Measurements from ENCODE around the gene FNDC11. TPM values are rescaled to one million over a fixed set of nuclear protein-coding genes. Genes with fewer than 3 reads are reported as not detected.

Gene FNDC11
- polyA plus RNA-seq, 2 of the 4 experiments (the other 2 are of a cell fraction) = 0.14 to 0.18 TPM

DNA sequence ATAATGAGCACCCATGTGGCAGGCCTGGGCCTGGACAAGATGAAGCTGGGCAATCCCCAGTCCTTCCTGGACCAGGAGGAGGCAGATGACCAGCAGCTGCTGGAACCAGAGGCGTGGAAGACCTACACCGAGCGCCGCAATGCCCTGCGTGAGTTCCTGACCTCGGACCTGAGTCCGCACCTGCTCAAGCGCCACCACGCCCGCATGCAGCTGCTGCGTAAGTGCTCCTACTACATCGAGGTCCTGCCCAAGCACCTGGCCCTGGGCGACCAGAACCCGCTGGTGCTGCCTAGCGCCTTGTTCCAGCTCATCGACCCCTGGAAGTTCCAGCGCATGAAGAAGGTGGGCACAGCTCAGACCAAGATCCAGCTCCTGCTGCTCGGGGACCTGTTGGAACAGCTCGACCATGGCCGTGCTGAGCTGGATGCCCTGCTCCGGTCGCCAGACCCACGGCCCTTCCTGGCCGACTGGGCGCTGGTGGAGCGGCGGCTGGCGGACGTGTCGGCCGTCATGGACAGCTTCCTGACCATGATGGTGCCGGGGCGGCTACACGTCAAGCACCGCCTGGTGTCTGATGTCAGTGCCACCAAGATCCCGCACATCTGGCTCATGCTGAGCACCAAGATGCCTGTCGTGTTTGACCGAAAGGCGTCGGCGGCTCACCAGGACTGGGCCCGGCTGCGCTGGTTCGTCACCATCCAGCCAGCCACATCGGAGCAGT, 1.9 kb downstream of the FNDC11 start:
- DNase-seq (ENCODE audit: low read depth in 1 of 2, low spot score in 1 of 2) = no peak
- Histone ChIP-seq H3K9me3 (no peaks in the 10 kb centered on the region), H3K4me3 (no peak overlapping the region), H3K4me2 (no peak overlapping the region), H3K4me1 (peaks cover 4% of the 10 kb centered on the region; the same call in 1 of the 3 replicates), H3K27ac (no peak overlapping the region)
- WGBS (ENCODE audit: missing lambda C conversion rate) = 100% methylated on average over 15 of the region's 45 CpGs
- no peak for FAIRE-seq
- ATAC-seq = no peak
- POLR2A ChIA-PET = interaction anchor here (0.6 kb wide), 1 partner anchor 56 kb away, joined by 4 read pairs; no protein-coding TSS in a partner anchor
- TF ChIP-seq, protein P1, sequence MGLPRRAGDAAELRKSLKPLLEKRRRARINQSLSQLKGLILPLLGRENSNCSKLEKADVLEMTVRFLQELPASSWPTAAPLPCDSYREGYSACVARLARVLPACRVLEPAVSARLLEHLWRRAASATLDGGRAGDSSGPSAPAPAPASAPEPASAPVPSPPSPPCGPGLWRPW (IDR thresholded peaks at IDR 0.05) = no peak
- TF ChIP-seq RFX5 (IDR thresholded peaks at IDR 0.05) (no peak), NPAS2 (CRISPR knock-in tag; IDR thresholded peaks at IDR 0.05; ENCODE audit: borderline replicate concordance) (no peak), NFE2L2 (conservative IDR thresholded peaks at IDR 0.05; ENCODE audit: low read length) (no peak), SMC3 (IDR thresholded peaks at IDR 0.05) (no peak), FOSL2 (IDR thresholded peaks at IDR 0.05) (no peak), FOSL2 (CRISPR knock-in tag; IDR thresholded peaks at IDR 0.05) (no peak)
- CTCF ChIA-PET = interaction anchor here (9.1 kb wide), 1 partner anchor 17 kb away, joined by 93 read pairs; the partner anchor contains the start of gene PTK6

DNA sequence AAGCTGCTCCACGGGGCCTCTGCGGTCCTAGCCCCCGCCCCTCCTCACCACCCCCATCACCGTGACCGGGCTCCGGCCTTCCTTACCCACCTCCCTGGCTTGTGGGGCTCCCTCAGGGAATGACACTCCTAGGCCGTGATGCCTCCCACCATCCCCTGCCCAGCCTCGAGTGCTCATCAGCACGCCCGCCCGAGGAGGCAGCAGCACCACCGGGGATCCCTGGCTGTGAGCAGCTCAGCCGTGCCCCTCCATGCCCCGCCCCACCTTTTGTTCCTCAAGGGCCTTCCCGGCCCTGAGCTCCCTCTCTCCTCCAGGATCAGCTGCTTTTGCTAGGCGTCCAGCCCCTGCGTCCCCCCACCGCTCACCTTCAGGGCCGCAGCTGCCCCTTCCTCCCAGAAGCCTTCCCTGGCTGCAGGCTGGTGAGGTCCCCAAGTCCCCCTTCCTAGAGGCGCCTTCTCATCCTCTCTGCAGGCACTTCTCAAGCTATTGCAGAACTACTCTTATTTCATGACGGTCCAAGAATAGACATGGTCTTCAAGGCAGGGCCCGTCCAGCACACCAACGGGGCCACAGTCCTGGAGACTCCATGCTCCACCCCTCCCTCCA, 3.0 kb downstream of the FNDC11 start:
- peaks cover 4% of the 10 kb centered on the region; the same call in 1 of the 3 replicates for H3K4me1 ChIP-seq
- H3K4me2 ChIP-seq = no peak overlapping the region
- ChIA-PET CTCF (interaction anchor here (9.1 kb wide), 1 partner anchor 18 kb away, joined by 93 read pairs; the partner anchor contains the start of gene PTK6), POLR2A (interaction anchor here (0.6 kb wide), 1 partner anchor 57 kb away, joined by 4 read pairs; no protein-coding TSS in a partner anchor)
- ATAC-seq (no peak), FAIRE-seq (no peak), DNase-seq (ENCODE audit: low read depth in 1 of 2, low spot score in 1 of 2) (no peak)
- 80% methylated on average over 21 of the region's 23 CpGs for WGBS (ENCODE audit: missing lambda C conversion rate)
- H3K27ac ChIP-seq = no peak overlapping the region
- no peaks in the 10 kb centered on the region for H3K9me3 ChIP-seq
- no peak overlapping the region for H3K4me3 ChIP-seq
- TF ChIP-seq JUN (IDR thresholded peaks at IDR 0.05) (no peak), RAD21 (conservative IDR thresholded peaks at IDR 0.05 in 1 of 2, IDR thresholded peaks at IDR 0.05 in 1 of 2) (no peak), CHD4 (IDR thresholded peaks at IDR 0.05; ENCODE audit: borderline replicate concordance) (no peak)

DNA sequence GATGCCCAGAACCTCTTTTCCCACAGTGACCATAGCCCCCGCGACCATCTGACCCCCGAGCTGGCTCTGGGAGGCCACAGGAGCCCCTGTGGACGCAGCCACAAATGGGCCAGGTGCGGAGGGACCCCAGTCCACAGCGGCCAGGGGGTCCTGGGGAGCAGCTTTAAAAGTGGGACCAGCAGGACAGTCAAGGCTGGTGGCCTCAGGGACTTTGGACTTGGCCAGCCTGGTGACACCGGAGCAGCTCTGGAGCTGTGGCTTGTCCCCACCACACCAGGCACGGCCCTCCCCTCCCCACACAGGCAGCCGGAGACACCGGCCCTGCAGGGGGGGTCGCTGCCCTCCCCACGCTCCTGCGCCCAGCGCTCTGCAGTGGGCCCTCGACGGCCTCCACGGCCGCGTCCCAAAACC, 3.5 kb downstream of the FNDC11 start:
- CTCF ChIA-PET = interaction anchor here (9.1 kb wide), 1 partner anchor 18 kb away, joined by 93 read pairs; the partner anchor contains the start of gene PTK6
- POLR2A ChIA-PET = no interaction called here
- DNase-seq (ENCODE audit: low read depth in 1 of 2, low spot score in 1 of 2) = no peak
- no peak overlapping the region for H3K27ac ChIP-seq
- FAIRE-seq = no peak
- no peak overlapping the region for H3K4me3 ChIP-seq
- TF ChIP-seq POLR2AphosphoS2 (conservative IDR thresholded peaks at IDR 0.05; ENCODE audit: low read length) (no peak), EHMT2 (IDR thresholded peaks at IDR 0.05; ENCODE audit: low read depth) (no peak), HDAC2 (IDR thresholded peaks at IDR 0.05) (no peak), CBX8 (IDR thresholded peaks at IDR 0.05) (no peak), RNF2 (IDR thresholded peaks at IDR 0.05; ENCODE audit: borderline replicate concordance, low read depth) (no peak), HOXB5 (CRISPR knock-in tag; IDR thresholded peaks at IDR 0.05) (no peak), EP300 (IDR thresholded peaks at IDR 0.05) (no peak), RCOR1 (IDR thresholded peaks at IDR 0.05; ENCODE audit: low read depth, low read length) (no peak), HEYL (CRISPR knock-in tag; IDR thresholded peaks at IDR 0.05) (no peak), JUNB (IDR thresholded peaks at IDR 0.05) (no peak), BHLHE40 (IDR thresholded peaks at IDR 0.05; ENCODE audit: low read depth, low read length) (no peak), NPAS2 (CRISPR knock-in tag; IDR thresholded peaks at IDR 0.05; ENCODE audit: borderline replicate concordance) (no peak), ZFP36 (IDR thresholded peaks at IDR 0.05; ENCODE audit: borderline replicate concordance, partially characterized antibody) (no peak), MYC (IDR thresholded peaks at IDR 0.05; ENCODE audit: borderline replicate concordance, low read length) (no peak), FOSB (CRISPR knock-in tag; IDR thresholded peaks at IDR 0.05) (no peak), SREBF2 (IDR thresholded peaks at IDR 0.05) (no peak), CBX2 (IDR thresholded peaks at IDR 0.05; ENCODE audit: borderline replicate concordance, low read depth) (no peak)
- TF ChIP-seq, protein P2, sequence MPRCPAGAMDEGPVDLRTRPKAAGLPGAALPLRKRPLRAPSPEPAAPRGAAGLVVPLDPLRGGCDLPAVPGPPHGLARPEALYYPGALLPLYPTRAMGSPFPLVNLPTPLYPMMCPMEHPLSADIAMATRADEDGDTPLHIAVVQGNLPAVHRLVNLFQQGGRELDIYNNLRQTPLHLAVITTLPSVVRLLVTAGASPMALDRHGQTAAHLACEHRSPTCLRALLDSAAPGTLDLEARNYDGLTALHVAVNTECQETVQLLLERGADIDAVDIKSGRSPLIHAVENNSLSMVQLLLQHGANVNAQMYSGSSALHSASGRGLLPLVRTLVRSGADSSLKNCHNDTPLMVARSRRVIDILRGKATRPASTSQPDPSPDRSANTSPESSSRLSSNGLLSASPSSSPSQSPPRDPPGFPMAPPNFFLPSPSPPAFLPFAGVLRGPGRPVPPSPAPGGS (IDR thresholded peaks at IDR 0.05) = no peak
- TF ChIP-seq, protein P3, sequence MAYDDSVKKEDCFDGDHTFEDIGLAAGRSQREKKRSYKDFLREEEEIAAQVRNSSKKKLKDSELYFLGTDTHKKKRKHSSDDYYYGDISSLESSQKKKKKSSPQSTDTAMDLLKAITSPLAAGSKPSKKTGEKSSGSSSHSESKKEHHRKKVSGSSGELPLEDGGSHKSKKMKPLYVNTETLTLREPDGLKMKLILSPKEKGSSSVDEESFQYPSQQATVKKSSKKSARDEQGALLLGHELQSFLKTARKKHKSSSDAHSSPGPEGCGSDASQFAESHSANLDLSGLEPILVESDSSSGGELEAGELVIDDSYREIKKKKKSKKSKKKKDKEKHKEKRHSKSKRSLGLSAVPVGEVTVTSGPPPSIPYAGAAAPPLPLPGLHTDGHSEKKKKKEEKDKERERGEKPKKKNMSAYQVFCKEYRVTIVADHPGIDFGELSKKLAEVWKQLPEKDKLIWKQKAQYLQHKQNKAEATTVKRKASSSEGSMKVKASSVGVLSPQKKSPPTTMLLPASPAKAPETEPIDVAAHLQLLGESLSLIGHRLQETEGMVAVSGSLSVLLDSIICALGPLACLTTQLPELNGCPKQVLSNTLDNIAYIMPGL (CRISPR knock-in tag; IDR thresholded peaks at IDR 0.05; ENCODE audit: borderline replicate concordance) = no peak
- TF ChIP-seq, protein P1 (IDR thresholded peaks at IDR 0.05) = no peak
- no peak for ATAC-seq
- H3K9me3 ChIP-seq = no peaks in the 10 kb centered on the region
- no peak overlapping the region for H3K4me2 ChIP-seq
- H3K4me1 ChIP-seq = peaks cover 4% of the 10 kb centered on the region; the same call in 1 of the 3 replicates
- WGBS (ENCODE audit: missing lambda C conversion rate) = 91% methylated on average over 15 of the region's 19 CpGs
